Right renal cortex interstitium (tissue), 3 donors: Measurements from ENCODE around the gene AGTPBP1. TPM values are rescaled to one million over a fixed set of nuclear protein-coding genes. Genes with fewer than 3 reads are reported as not detected.
"Not testable (repeated sequence)": the region's sequence is repeated elsewhere in the genome, so short reads cannot be mapped to it uniquely, and the experiment has no call there.

Source experiments
- DNase-seq, 3 donors: peaks; one replicate each; pipeline ENCODE4 v3.0.0-alpha.2; 2013; ENCODE audit warnings: low read depth in 3 of 3, low spot score in 2 of 3
- polyA plus RNA-seq, 3 donors: library from polyadenylated mRNA; unstranded; fragments of 120-200 nt; gene quantifications; one replicate each; pipeline ENCODE4 v1.2.1, GENCODE V29; 2013; ENCODE audit not compliant: insufficient read length in 3 of 3

AGTPBP1 gene
- 10 to 100 TPM; 26.0 to 29.5 (median 28.5) TPM for polyA plus RNA-seq

GRCh38 chr9:85741875-85742596 lies at the start of gene AGTPBP1:
TSS of gene AGTPBP1 (minus strand) at chr9:85741954. CDS start at chr9:85712533, 29,421 bp downstream.
- DNase-seq, result peak; percentile 76 to 90 (median 87)

GRCh38 chr9:85786116-85786515 lies 44.4 kb upstream of the AGTPBP1 start:
- not testable (repeated sequence) for DNase-seq

GRCh38 chr9:85773844-85774243 lies 32.1 kb upstream of the AGTPBP1 start:
- not testable (repeated sequence) for DNase-seq

GRCh38 chr9:85761802-85762201 lies 20.0 kb upstream of the AGTPBP1 start:
- DNase-seq, result not testable (repeated sequence)

GRCh38 chr9:85757716-85758115 lies 16.0 kb upstream of the AGTPBP1 start:
- DNase-seq, result not testable (repeated sequence)

GRCh38 chr9:85756216-85756615 lies 14.5 kb upstream of the AGTPBP1 start:
- DNase-seq, result not testable (repeated sequence)

- no peak for DNase-seq
Observed at GRCh38 chr9:85746309-85746708, 4.6 kb upstream of the AGTPBP1 start.

- DNase-seq, result no peak
Observed at GRCh38 chr9:85745203-85745602, 3.4 kb upstream of the AGTPBP1 start.

GRCh38 chr9:85744480-85744879 lies 2.7 kb upstream of the AGTPBP1 start:
- no peak for DNase-seq

GRCh38 chr9:85743275-85744128 lies 1.7 kb upstream of the AGTPBP1 start:
- DNase-seq, result peak in 1 of 3 donors; percentile 7

GRCh38 chr9:85742597-85742936 lies 813 bp upstream of the AGTPBP1 start:
- no peak for DNase-seq

GRCh38 chr9:85741095-85741874 lies 469 bp downstream of the AGTPBP1 start:
- DNase-seq, result peak; percentile 39 to 56 (median 40)

GRCh38 chr9:85740787-85741094 lies 1.0 kb downstream of the AGTPBP1 start:
- peak in 1 of 3 donors; percentile 27 for DNase-seq

GRCh38 chr9:85738509-85738908 lies 3.2 kb downstream of the AGTPBP1 start:
- no peak for DNase-seq

GRCh38 chr9:85737671-85738070 lies 4.1 kb downstream of the AGTPBP1 start:
- no peak for DNase-seq

- DNase-seq, result no peak
Observed at GRCh38 chr9:85730916-85731630, 10.7 kb downstream of the AGTPBP1 start.

GRCh38 chr9:85729882-85730281 lies 11.9 kb downstream of the AGTPBP1 start:
- DNase-seq, result no peak

- no peak for DNase-seq
Observed at GRCh38 chr9:85727500-85727899, 14.3 kb downstream of the AGTPBP1 start.

- no peak for DNase-seq
Observed at GRCh38 chr9:85726737-85727136, 15.0 kb downstream of the AGTPBP1 start.

GRCh38 chr9:85723215-85723614 lies 18.5 kb downstream of the AGTPBP1 start:
- DNase-seq, result no peak
